Liver (tissue), 3 donors: ENCODE measurements around the gene FGF14.

Experiments
- JUND ChIP-seq, 2 donors: IDR thresholded peaks; 2 replicates each; pipeline ENCODE4 v1.6.1; 2016; ENCODE audit warnings: antibody characterized with exemption in 2 of 2
- TAF1 ChIP-seq: conservative IDR thresholded peaks from 2 replicates; pipeline ENCODE4 v1.6.1; 2016; ENCODE audit warnings: antibody characterized with exemption, mild to moderate bottlenecking
- TF ChIP-seq, protein P1 (sequence below): fragments of 150-350 bp; IDR thresholded peaks from 2 replicates; pipeline ENCODE4 v1.5.1; 2017; ENCODE audit warnings: improper control_type of control experiment, low read depth, low read length; ENCODE audit not compliant: missing input control
- TF ChIP-seq, protein P2 (sequence below): IDR thresholded peaks from 2 replicates; pipeline ENCODE4 v1.6.1; 2016; ENCODE audit warnings: antibody characterized with exemption
- donor health status: healthy.
- donor health status: healthy.

DNA sequence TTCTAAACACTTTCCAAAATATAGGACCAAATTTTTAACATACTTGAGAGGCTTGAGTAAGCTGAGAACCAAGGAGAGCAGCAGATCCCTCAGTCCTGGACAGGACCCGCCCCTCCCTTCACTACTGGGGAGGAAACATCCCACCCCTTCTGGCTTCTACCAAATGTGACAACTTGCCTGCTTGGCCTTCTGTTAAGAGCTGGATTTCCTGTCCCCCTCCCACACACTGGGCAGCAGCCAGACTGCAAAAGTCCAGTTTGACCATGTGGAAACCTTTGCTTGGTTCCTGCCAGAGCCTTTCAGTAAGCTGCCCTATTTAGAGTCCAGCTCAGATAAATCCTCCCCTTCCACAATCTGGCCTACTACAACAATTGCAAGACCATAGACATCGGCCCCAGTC is 84.3 kb downstream of the FGF14 start:
- TF ChIP-seq, protein P1, sequence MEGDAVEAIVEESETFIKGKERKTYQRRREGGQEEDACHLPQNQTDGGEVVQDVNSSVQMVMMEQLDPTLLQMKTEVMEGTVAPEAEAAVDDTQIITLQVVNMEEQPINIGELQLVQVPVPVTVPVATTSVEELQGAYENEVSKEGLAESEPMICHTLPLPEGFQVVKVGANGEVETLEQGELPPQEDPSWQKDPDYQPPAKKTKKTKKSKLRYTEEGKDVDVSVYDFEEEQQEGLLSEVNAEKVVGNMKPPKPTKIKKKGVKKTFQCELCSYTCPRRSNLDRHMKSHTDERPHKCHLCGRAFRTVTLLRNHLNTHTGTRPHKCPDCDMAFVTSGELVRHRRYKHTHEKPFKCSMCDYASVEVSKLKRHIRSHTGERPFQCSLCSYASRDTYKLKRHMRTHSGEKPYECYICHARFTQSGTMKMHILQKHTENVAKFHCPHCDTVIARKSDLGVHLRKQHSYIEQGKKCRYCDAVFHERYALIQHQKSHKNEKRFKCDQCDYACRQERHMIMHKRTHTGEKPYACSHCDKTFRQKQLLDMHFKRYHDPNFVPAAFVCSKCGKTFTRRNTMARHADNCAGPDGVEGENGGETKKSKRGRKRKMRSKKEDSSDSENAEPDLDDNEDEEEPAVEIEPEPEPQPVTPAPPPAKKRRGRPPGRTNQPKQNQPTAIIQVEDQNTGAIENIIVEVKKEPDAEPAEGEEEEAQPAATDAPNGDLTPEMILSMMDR: no peak
- TF ChIP-seq, protein P2, sequence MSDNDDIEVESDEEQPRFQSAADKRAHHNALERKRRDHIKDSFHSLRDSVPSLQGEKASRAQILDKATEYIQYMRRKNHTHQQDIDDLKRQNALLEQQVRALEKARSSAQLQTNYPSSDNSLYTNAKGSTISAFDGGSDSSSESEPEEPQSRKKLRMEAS: peak; percentile 94
- TF ChIP-seq JUND (IDR thresholded peaks at IDR 0.05) (peak; percentile 19 to 68), TAF1 (peak; percentile 62)
